Measurements from ENCODE around the gene VAPA.

- TF ChIP-seq, protein P1, sequence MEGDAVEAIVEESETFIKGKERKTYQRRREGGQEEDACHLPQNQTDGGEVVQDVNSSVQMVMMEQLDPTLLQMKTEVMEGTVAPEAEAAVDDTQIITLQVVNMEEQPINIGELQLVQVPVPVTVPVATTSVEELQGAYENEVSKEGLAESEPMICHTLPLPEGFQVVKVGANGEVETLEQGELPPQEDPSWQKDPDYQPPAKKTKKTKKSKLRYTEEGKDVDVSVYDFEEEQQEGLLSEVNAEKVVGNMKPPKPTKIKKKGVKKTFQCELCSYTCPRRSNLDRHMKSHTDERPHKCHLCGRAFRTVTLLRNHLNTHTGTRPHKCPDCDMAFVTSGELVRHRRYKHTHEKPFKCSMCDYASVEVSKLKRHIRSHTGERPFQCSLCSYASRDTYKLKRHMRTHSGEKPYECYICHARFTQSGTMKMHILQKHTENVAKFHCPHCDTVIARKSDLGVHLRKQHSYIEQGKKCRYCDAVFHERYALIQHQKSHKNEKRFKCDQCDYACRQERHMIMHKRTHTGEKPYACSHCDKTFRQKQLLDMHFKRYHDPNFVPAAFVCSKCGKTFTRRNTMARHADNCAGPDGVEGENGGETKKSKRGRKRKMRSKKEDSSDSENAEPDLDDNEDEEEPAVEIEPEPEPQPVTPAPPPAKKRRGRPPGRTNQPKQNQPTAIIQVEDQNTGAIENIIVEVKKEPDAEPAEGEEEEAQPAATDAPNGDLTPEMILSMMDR (IDR thresholded peaks at IDR 0.05 in 8 of 11, conservative IDR thresholded peaks at IDR 0.05 in 3 of 11), result no peak
- TF ChIP-seq POLR2AphosphoS5 (IDR thresholded peaks at IDR 0.05), result no peak
These were observed 47.2 kb downstream of the VAPA start for GRCh38 chr18:9961041-9961440.

Data from spleen (tissue), 7 donors.